Neural progenitor cell (in vitro differentiated cells): ENCODE data around the gene ANKS1B. TPM values are rescaled to one million over a fixed set of nuclear protein-coding genes. Genes with fewer than 3 reads are reported as not detected.

ENCODE experiments used
- DNase-seq: peaks from one replicate; pipeline ENCODE4 v3.0.0-alpha.2; 2016; ENCODE audit warnings: low spot score
- H2AFZ ChIP-seq: fragments of 200-600 bp; sonication (generic); replicated peaks from 2 replicates; pipeline ENCODE4 v1.6.1; 2016; ENCODE audit warnings: antibody characterized with exemption
- H3F3A ChIP-seq: fragments of 200-600 bp; sonication (generic); 2 replicates; pipeline ENCODE4 v1.6.1; 2016; ENCODE audit warnings: antibody characterized with exemption, low read depth
- H3K27ac ChIP-seq: fragments of 200-600 bp; sonication (generic); 2 replicates; pipeline ENCODE4 v1.5.1; 2016; ENCODE audit warnings: mild to moderate bottlenecking
- H3K27me3 ChIP-seq: fragments of 200-600 bp; sonication (generic); 2 replicates; pipeline ENCODE4 v1.6.1; 2016; ENCODE audit warnings: mild to moderate bottlenecking, moderate library complexity
- H3K36me3 ChIP-seq: fragments of 200-600 bp; sonication (generic); 2 replicates; pipeline ENCODE4 v1.5.1; 2016
- H3K4me1 ChIP-seq: fragments of 200-600 bp; sonication (generic); 2 replicates; pipeline ENCODE4 v1.6.1; 2016; ENCODE audit warnings: mixed run types
- H3K4me2 ChIP-seq: fragments of 200-600 bp; sonication (generic); 2 replicates; pipeline ENCODE4 v1.6.1; 2016
- H3K4me3 ChIP-seq: fragments of 200-600 bp; sonication (generic); 2 replicates; pipeline ENCODE4 v1.5.1; 2016
- H3K79me2 ChIP-seq: fragments of 200-600 bp; sonication (generic); 2 replicates; pipeline ENCODE4 v1.6.1; 2016; ENCODE audit warnings: low read depth
- H3K9ac ChIP-seq: fragments of 200-600 bp; sonication (generic); 2 replicates; pipeline ENCODE4 v1.6.1; 2016
- H3K9me3 ChIP-seq: fragments of 200-600 bp; sonication (generic); 2 replicates; pipeline ENCODE4 v1.5.1; 2016; ENCODE audit warnings: low read depth
- H4K20me1 ChIP-seq: fragments of 200-600 bp; sonication (generic); 2 replicates; pipeline ENCODE4 v1.6.1; 2016; ENCODE audit warnings: low read depth
- H3K27ac Mint-ChIP-seq: 3 replicates; pipeline ENCODE4 v1.8.0; 2021; ENCODE audit warnings: mixed read lengths
- H3K27me3 Mint-ChIP-seq: 2 replicates; pipeline ENCODE4 v1.8.0; 2022; ENCODE audit warnings: low read depth, mild to moderate bottlenecking, inconsistent platforms, moderate library complexity, mixed read lengths; ENCODE audit not compliant: insufficient read depth
- H3K36me3 Mint-ChIP-seq: 3 replicates; pipeline ENCODE4 v1.8.0; 2021; ENCODE audit warnings: mixed read lengths
- H3K4me1 Mint-ChIP-seq: 3 replicates; pipeline ENCODE4 v1.8.0; 2021; ENCODE audit warnings: mixed read lengths
- H3K4me3 Mint-ChIP-seq: 3 replicates; pipeline ENCODE4 v1.8.0; 2021; ENCODE audit warnings: mild to moderate bottlenecking, moderate library complexity, mixed read lengths
- H3K9me3 Mint-ChIP-seq: 3 replicates; pipeline ENCODE4 v1.8.0; 2020; ENCODE audit warnings: mixed read lengths
- EZH2 ChIP-seq: fragments of 200-600 bp; sonication (generic); IDR thresholded peaks from 2 replicates; pipeline ENCODE4 v1.6.1; 2017; ENCODE audit warnings: antibody characterized with exemption, mild to moderate bottlenecking, moderate library complexity
- EZH2phosphoT487 ChIP-seq: fragments of 200-600 bp; sonication (generic); IDR thresholded peaks from 2 replicates; pipeline ENCODE4 v1.6.1; 2017; ENCODE audit warnings: antibody characterized with exemption
- total RNA-seq: library from RNA; depleted of rRNA; stranded (reverse); fragments of >200 nt; gene quantifications from 2 replicates; pipeline ENCODE4 v1.2.3, GENCODE V29; 2015; ENCODE audit warnings: low replicate concordance
- TF ChIP-seq, protein P1 (sequence below): fragments of 200-600 bp; sonication (generic); IDR thresholded peaks from 2 replicates; pipeline ENCODE4 v1.5.1; 2017; ENCODE audit warnings: antibody characterized with exemption, mild to moderate bottlenecking

The ANKS1B gene
- total RNA-seq, 1 donor from 2014 or later, result 7.9 TPM

- H3K4me3 ChIP-seq, result no peak overlapping the region
- H3K9ac ChIP-seq, result no peak overlapping the region
- no peak for DNase-seq
- no peak overlapping the region for H3K4me3 Mint-ChIP-seq
- H3K4me1 ChIP-seq, result no peaks in the 10 kb centered on the region
- H3K9me3 ChIP-seq, result no peaks in the 10 kb centered on the region
- no peaks in the 10 kb centered on the region for H3K27me3 Mint-ChIP-seq
- H4K20me1 ChIP-seq, result no peaks in the 10 kb centered on the region
- H3K27ac ChIP-seq, result no peak overlapping the region
- H3K9me3 Mint-ChIP-seq, result no peaks in the 10 kb centered on the region
- H2AFZ ChIP-seq, result no peak overlapping the region
- no peaks in the 10 kb centered on the region for H3K36me3 ChIP-seq
- H3F3A ChIP-seq, result no peaks in the 10 kb centered on the region
- H3K79me2 ChIP-seq, result no peaks in the 10 kb centered on the region
- peaks cover 5% of the 10 kb centered on the region for H3K4me1 Mint-ChIP-seq
- no peak overlapping the region for H3K27ac Mint-ChIP-seq
- no peaks in the 10 kb centered on the region for H3K36me3 Mint-ChIP-seq
- no peaks in the 10 kb centered on the region for H3K27me3 ChIP-seq
- H3K4me2 ChIP-seq, result no peak overlapping the region
- TF ChIP-seq EZH2 (no peak), EZH2phosphoT487 (no peak)
- TF ChIP-seq, protein P1, sequence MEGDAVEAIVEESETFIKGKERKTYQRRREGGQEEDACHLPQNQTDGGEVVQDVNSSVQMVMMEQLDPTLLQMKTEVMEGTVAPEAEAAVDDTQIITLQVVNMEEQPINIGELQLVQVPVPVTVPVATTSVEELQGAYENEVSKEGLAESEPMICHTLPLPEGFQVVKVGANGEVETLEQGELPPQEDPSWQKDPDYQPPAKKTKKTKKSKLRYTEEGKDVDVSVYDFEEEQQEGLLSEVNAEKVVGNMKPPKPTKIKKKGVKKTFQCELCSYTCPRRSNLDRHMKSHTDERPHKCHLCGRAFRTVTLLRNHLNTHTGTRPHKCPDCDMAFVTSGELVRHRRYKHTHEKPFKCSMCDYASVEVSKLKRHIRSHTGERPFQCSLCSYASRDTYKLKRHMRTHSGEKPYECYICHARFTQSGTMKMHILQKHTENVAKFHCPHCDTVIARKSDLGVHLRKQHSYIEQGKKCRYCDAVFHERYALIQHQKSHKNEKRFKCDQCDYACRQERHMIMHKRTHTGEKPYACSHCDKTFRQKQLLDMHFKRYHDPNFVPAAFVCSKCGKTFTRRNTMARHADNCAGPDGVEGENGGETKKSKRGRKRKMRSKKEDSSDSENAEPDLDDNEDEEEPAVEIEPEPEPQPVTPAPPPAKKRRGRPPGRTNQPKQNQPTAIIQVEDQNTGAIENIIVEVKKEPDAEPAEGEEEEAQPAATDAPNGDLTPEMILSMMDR, result no peak
These were observed 1181.1 kb downstream of the ANKS1B start for GRCh38 chr12:98803468-98804209.

GRCh38 chr12:98799822-98800221 lies 1184.9 kb downstream of the ANKS1B start:
- Mint-ChIP-seq H3K4me1 (peaks cover 5% of the 10 kb centered on the region), H3K9me3 (no peaks in the 10 kb centered on the region), H3K27me3 (no peaks in the 10 kb centered on the region), H3K27ac (peak overlapping the region; percentile 5), H3K4me3 (no peak overlapping the region), H3K36me3 (no peaks in the 10 kb centered on the region)
- no peak overlapping the region for H3K27ac ChIP-seq
- H4K20me1 ChIP-seq, result no peaks in the 10 kb centered on the region
- H3K36me3 ChIP-seq, result no peaks in the 10 kb centered on the region
- no peak overlapping the region for H3K4me2 ChIP-seq
- no peaks in the 10 kb centered on the region for H3K4me1 ChIP-seq
- TF ChIP-seq EZH2phosphoT487, result no peak
- TF ChIP-seq, protein P1, result no peak
- no peak for TF ChIP-seq EZH2
- H3K27me3 ChIP-seq, result no peaks in the 10 kb centered on the region
- no peak overlapping the region for H3K4me3 ChIP-seq
- no peaks in the 10 kb centered on the region for H3K9me3 ChIP-seq
- DNase-seq, result no peak
- H3K9ac ChIP-seq, result no peak overlapping the region
- no peak overlapping the region for H2AFZ ChIP-seq
- H3F3A ChIP-seq, result no peaks in the 10 kb centered on the region
- no peaks in the 10 kb centered on the region for H3K79me2 ChIP-seq

GRCh38 chr12:98799146-98799810 lies 1185.5 kb downstream of the ANKS1B start:
- no peak for DNase-seq
- no peak overlapping the region for H3K27ac Mint-ChIP-seq
- H3K9me3 Mint-ChIP-seq, result no peaks in the 10 kb centered on the region
- no peak overlapping the region for H3K4me3 Mint-ChIP-seq
- Histone ChIP-seq H3K4me1 (no peaks in the 10 kb centered on the region), H2AFZ (no peak overlapping the region), H3K36me3 (no peaks in the 10 kb centered on the region), H3K9ac (no peak overlapping the region), H3K9me3 (no peaks in the 10 kb centered on the region), H3F3A (no peaks in the 10 kb centered on the region), H3K4me3 (no peak overlapping the region), H3K27me3 (no peaks in the 10 kb centered on the region), H3K27ac (no peak overlapping the region), H4K20me1 (no peaks in the 10 kb centered on the region), H3K79me2 (no peaks in the 10 kb centered on the region), H3K4me2 (no peak overlapping the region)
- TF ChIP-seq EZH2 (no peak), EZH2phosphoT487 (no peak)
- TF ChIP-seq, protein P1, result no peak
- no peaks in the 10 kb centered on the region for H3K27me3 Mint-ChIP-seq
- no peaks in the 10 kb centered on the region for H3K36me3 Mint-ChIP-seq
- H3K4me1 Mint-ChIP-seq, result peaks cover 5% of the 10 kb centered on the region
